AG10803 (cell line): Measurements from ENCODE around the gene ZMIZ1.
A peak's percentile ranks its signal among the peaks of the same experiment; 100 is the strongest.

ENCODE experiments used
- DNase-seq: peaks from one replicate; pipeline ENCODE4 v3.0.0; 2010; ENCODE audit warnings: low read depth
- H3K4me3 ChIP-seq: 2 replicates; pipeline ENCODE4 v1.5.1; 2011; ENCODE audit warnings: mild to moderate bottlenecking, low read length, control low read depth
- TF ChIP-seq, protein P1 (sequence below): conservative IDR thresholded peaks from 2 replicates; pipeline ENCODE4 v1.5.1; 2011; ENCODE audit warnings: mild to moderate bottlenecking, low read length, control low read depth, inconsistent platforms

ZMIZ1 gene

DNA sequence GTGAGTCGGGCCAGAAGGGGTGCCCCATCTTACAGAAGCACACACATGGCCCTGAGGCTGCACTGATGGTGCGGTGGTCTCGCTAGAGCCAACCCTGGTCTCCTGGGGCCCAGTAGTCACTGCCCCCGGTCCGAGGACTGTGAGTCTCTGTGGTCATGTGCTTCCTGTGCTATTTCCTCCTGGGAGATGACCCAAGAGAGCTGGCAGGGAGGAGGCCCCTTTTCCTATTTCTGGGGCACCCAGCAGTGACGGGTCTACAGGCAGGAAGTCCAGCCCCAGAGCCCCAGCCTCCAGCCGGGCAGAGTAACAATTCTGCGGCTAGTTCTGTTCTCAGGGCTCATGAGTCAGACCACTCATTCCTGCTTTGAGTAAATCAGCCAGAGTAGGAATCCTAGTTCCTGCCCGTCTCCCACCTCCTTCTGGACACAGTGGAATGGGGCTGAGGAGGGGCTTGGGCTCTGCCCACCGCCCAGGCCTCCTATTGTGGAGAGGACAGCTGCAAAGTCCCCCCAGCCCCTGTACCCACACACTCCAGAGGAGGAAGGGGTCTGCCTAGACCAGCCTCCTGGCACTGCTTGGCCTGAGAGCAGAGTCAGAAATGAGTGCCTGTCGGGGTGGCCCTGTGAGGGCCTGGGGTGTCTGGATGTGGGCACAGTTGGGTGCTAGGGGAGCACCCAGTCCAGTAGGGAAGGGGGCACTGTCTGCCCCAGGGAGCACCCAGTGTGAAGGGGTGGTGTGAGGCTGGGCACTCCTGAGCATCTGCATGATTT, 198.0 kb downstream of the ZMIZ1 start:
- H3K4me3 ChIP-seq: no peak overlapping the region
- DNase-seq: peak; percentile 94
- TF ChIP-seq, protein P1, sequence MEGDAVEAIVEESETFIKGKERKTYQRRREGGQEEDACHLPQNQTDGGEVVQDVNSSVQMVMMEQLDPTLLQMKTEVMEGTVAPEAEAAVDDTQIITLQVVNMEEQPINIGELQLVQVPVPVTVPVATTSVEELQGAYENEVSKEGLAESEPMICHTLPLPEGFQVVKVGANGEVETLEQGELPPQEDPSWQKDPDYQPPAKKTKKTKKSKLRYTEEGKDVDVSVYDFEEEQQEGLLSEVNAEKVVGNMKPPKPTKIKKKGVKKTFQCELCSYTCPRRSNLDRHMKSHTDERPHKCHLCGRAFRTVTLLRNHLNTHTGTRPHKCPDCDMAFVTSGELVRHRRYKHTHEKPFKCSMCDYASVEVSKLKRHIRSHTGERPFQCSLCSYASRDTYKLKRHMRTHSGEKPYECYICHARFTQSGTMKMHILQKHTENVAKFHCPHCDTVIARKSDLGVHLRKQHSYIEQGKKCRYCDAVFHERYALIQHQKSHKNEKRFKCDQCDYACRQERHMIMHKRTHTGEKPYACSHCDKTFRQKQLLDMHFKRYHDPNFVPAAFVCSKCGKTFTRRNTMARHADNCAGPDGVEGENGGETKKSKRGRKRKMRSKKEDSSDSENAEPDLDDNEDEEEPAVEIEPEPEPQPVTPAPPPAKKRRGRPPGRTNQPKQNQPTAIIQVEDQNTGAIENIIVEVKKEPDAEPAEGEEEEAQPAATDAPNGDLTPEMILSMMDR: 0 out of 2 replicates have a peak, but pooled peaks have one; percentile 6

DNA sequence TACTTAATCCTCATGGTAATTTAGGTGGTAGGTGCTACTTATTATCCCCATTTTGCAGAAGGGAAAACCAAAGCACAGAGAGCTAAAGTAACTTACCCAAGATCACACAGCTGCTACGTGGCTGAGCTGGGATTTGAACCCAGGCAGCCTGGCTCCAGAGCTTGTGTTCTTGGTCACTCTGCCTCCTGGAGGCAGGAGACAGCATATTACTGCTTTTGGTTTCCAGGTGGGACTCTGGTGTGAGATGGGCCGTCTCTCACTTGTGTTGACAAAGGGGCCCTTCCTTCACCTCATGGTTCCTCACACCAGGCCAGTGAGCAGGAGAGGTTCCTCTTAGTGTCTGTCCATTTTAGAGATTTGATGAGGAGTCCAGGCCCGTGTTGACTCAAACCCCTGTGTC, 198.7 kb downstream of the ZMIZ1 start:
- no peak overlapping the region for H3K4me3 ChIP-seq
- no peak for DNase-seq
- TF ChIP-seq, protein P1: 0 out of 2 replicates have a peak, but pooled peaks have one; percentile 5

DNA sequence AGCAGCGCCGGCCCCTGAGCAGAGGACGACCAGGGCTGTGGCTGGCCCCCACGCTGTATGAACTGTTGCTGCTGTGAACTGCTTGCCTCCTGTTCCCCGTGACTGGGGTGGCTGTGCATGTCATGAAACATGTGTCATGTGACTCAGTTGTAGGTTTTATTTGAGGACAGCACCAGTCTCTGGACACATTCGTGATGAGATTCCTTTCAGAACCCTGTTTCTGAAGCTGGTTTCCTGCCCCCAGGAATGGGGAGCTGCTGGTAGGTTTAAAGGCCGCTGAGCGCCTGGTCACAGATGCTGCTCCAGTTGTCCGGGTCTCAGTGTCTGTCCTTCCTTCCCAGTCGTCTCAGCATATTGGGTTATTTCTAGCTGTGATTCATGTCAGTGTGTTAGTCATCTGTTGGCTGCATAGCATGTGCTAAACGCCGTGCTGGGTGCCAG, 199.4 kb downstream of the ZMIZ1 start:
- H3K4me3 ChIP-seq: no peak overlapping the region
- TF ChIP-seq, protein P1: no peak
- DNase-seq: peak; percentile 53

DNA sequence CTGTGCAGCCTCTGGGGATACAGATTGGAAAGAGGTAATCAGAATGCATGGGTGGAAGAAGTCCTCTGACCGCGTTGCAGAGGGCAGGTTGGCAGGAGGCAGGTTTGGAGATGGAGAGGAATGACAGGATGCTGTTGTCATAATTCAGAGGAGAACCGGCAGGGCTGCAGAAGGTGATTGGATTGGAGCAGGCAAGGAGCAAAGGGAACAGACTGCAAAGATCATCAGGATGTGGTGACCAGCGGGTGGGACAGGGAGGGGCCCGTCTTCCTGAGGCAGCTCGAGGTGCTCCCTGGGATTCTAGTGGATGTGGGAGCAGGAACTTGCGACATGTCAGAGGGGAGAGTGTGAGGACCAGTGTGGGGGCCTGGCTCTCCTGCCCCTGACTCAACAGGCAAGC, 200.0 kb downstream of the ZMIZ1 start:
- H3K4me3 ChIP-seq: no peak overlapping the region
- DNase-seq: peak; percentile 26
- TF ChIP-seq, protein P1: no peak

DNA sequence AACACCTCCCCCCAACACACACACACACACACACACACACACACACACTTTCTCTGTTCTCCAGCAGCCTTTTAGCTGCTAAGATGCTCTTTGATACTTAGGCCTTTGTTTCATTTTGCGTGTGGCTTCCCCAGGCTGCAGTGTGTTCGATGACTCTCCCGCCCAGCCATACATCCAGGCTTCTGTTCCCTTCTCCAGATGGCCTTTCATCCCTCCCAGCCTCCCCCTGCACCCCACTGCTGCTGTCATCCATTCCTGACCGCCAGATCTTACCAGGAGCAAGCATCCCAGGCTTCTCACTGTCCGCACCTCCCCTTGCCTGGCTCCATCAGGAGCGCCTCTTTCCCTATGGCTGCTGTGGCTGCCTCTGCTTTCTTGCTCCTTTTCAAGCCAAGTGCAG, 200.7 kb downstream of the ZMIZ1 start:
- no peak for DNase-seq
- no peak overlapping the region for H3K4me3 ChIP-seq
- TF ChIP-seq, protein P1: no peak

DNA sequence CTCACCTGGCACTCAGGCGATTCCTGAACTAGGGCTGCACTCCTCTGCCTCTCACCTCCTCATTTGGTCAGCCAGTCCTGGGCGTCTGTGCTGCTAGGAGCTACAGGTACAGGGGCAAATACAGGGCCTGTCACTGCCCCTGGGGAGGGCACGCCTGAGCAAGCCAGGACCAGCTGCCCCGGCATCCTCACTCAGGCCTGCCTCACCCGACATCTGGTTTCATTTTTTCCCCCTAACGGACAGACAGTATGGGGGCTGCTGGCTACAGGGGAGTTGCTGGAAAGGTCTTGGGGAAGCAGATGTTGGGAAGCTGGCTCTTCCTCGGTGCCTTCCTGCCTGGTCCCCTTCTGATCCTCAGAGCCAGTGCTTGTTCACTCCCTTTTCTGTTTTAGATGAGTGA, 201.2 kb downstream of the ZMIZ1 start:
- no peak overlapping the region for H3K4me3 ChIP-seq
- TF ChIP-seq, protein P1: no peak
- no peak for DNase-seq
